Left lung (tissue), 10 donors: ENCODE results near the gene CAMTA1. TPM values are rescaled to one million over a fixed set of nuclear protein-coding genes. Genes with fewer than 3 reads are reported as not detected.
A peak's percentile ranks its signal among the peaks of the same experiment; 100 is the strongest.

Experiments used
- ATAC-seq: fragments of 200-7000 bp; cut with Tn5 transposase; one replicate; pipeline ENCODE4 v1.9.1; 2020; ENCODE audit warnings: moderate library complexity
- DNase-seq, 4 donors: peaks; one replicate each; pipeline ENCODE4 v3.0.0-alpha.2; 2013 to 2020
- H3K27ac ChIP-seq, 2 donors: fragments of 200-600 bp; sonication (generic) in 1 of 2; one replicate each; pipeline versions ENCODE4 v1.5.0 to v1.8.0; 2020 to 2021
- H3K27me3 ChIP-seq, 2 donors: fragments of 200-600 bp; sonication (generic) in 1 of 2; one replicate each; pipeline versions ENCODE4 v1.5.0 to v1.8.0; 2020 to 2021
- H3K36me3 ChIP-seq, 2 donors: fragments of 200-600 bp; sonication (generic) in 1 of 2; one replicate each; pipeline versions ENCODE4 v1.5.0 to v1.8.0; 2020 to 2021
- H3K4me1 ChIP-seq, 2 donors: fragments of 200-600 bp; one replicate each; pipeline ENCODE4 v1.8.0; 2021
- H3K4me3 ChIP-seq, 2 donors: fragments of 200-600 bp; sonication (generic) in 1 of 2; one replicate each; pipeline versions ENCODE4 v1.5.0 to v1.8.0; 2020 to 2021; ENCODE audit warnings: mild to moderate bottlenecking in 1 of 2
- H3K9me3 ChIP-seq, 2 donors: fragments of 200-600 bp; sonication (generic) in 1 of 2; one replicate each; pipeline versions ENCODE4 v1.5.0 to v1.8.0; 2020 to 2021
- intact Hi-C, 2 donors: fragments of 100-400 bp; cut with DNase I; formaldehyde crosslinking; loops; one replicate each; pipeline versions ENCODE4 v1.11.2 to v1.14.2; 2022
- polyA plus RNA-seq, 6 donors: library from polyadenylated mRNA; unstranded; fragments of 120-200 nt; gene quantifications; one replicate each; pipeline ENCODE4 v1.2.1, GENCODE V29; 2013; ENCODE audit not compliant: insufficient read length in 6 of 6
- total RNA-seq, 2 donors: library from RNA; stranded (reverse); fragmentation: NEBNext Ultra II Directional; extraction: Animal tissue kit (Norgen Biotek cat#: 25700); gene quantifications; one replicate each; pipeline ENCODE4 v1.2.1, GENCODE V29; 2021
- TF ChIP-seq, protein P1 (sequence below), 2 donors: fragments of 200-600 bp; sonication (generic) in 1 of 2; IDR thresholded peaks; one replicate each; pipeline versions ENCODE4 v1.5.0 to v1.8.0; 2021; ENCODE audit warnings: antibody characterized with exemption in 2 of 2
- donor health status: DM: no; HTN: yes; CAD: no.
- donor health status: DM: no; HTN: no; CAD: no.

The CAMTA1 gene
- total and polyA plus RNA-seq, 8 donors: 42.7 to 69.1 (median 49.4) TPM

DNA sequence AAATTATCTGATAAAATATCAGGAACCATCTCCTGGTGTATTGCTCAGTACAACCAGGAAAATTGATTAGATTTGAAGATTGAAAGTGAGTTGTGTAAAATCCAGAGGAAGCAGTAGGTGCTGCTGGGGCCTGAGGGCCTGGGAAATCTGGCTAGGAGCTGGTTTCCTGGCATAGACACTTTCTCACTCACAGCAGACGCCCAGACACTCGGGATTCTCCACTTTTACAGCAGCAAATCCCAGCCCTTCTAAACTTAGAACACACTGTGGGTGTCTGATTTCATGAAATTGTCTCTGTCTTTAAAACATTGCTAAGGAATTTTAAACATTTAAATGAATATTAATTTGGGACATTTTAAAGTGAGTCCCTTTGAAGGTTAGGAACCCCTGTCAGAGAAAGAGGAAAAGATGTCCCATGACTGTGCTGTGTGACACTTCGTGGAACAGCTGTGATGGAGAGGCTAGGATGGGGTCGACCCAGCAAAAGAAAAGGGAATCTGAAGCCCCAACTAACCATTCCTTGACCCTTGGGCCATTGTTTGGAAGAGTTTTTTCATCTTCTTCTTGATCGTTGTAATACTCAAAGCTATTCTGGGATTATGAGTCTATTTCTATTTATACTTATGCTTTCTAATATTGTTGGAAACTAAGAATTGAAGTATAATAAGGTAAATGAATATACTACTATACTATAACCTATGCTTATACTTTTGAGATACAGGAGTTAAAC is 936.9 kb downstream of the CAMTA1 start:
- Histone ChIP-seq H3K27me3 (no peaks in the 10 kb centered on the region), H3K27ac (no peak overlapping the region), H3K4me1 (peaks cover 0 to 6% of the 10 kb centered on the region in 2 donors), H3K36me3 (no peaks in the 10 kb centered on the region), H3K4me3 (no peak overlapping the region), H3K9me3 (no peaks in the 10 kb centered on the region)
- ATAC-seq: no peak
- TF ChIP-seq, protein P1, sequence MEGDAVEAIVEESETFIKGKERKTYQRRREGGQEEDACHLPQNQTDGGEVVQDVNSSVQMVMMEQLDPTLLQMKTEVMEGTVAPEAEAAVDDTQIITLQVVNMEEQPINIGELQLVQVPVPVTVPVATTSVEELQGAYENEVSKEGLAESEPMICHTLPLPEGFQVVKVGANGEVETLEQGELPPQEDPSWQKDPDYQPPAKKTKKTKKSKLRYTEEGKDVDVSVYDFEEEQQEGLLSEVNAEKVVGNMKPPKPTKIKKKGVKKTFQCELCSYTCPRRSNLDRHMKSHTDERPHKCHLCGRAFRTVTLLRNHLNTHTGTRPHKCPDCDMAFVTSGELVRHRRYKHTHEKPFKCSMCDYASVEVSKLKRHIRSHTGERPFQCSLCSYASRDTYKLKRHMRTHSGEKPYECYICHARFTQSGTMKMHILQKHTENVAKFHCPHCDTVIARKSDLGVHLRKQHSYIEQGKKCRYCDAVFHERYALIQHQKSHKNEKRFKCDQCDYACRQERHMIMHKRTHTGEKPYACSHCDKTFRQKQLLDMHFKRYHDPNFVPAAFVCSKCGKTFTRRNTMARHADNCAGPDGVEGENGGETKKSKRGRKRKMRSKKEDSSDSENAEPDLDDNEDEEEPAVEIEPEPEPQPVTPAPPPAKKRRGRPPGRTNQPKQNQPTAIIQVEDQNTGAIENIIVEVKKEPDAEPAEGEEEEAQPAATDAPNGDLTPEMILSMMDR (IDR thresholded peaks at IDR 0.05): no peak
- intact Hi-C loops: no loop called here
- no peak for DNase-seq

DNA sequence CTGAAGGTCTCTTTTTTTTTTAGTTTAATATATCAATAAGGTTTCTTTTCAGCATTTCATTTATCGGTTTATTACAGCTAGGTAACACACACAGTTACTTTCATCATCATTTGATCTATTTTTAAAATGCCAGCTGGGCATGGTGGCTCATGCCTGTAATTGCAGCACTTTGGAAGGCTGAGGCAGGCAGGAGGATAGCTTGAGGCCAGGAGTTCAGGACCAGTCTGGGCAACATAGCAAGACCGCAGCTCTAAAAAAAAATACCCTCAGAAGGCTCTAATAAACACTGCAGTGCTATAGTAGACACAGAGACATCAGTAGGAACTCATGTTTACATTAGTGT is 937.4 kb downstream of the CAMTA1 start:
- intact Hi-C loops: no loop called here
- no peak overlapping the region for H3K27ac ChIP-seq
- no peaks in the 10 kb centered on the region for H3K9me3 ChIP-seq
- H3K4me3 ChIP-seq: no peak overlapping the region
- no peak for ATAC-seq
- no peaks in the 10 kb centered on the region for H3K27me3 ChIP-seq
- peaks cover 0 to 6% of the 10 kb centered on the region in 2 donors for H3K4me1 ChIP-seq
- TF ChIP-seq, protein P1 (IDR thresholded peaks at IDR 0.05): no peak
- no peaks in the 10 kb centered on the region for H3K36me3 ChIP-seq
- no peak for DNase-seq

DNA sequence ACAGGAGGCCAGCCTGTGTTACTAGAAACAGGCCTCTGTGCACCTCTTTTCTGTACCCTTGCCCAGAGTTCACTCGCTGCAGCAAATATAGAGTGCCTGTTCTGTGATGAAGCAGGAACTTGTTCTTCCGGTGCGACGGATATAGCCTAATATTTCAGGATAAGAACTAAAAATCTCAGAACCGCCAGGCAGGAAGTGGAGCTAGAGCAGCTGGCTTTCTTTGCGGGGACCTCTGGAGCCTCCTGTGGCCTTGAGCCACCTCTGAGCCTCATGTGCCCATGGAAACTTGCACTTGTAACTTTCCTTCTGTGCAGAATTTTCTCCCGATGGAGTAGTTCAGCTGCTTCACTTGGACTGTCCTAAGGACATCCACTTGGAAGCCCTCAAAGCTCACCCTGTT is 941.4 kb downstream of the CAMTA1 start:
- no peak for ATAC-seq
- Histone ChIP-seq H3K36me3 (no peaks in the 10 kb centered on the region), H3K9me3 (no peaks in the 10 kb centered on the region), H3K27ac (peak overlapping the region in 1 of 2 donors; percentile 2), H3K4me3 (no peak overlapping the region), H3K27me3 (no peaks in the 10 kb centered on the region), H3K4me1 (peaks cover 0 to 14% of the 10 kb centered on the region in 2 donors)
- TF ChIP-seq, protein P1 (IDR thresholded peaks at IDR 0.05): no peak
- intact Hi-C loops: no loop called here
- peak in 1 of 4 donors; percentile 43 for DNase-seq

DNA sequence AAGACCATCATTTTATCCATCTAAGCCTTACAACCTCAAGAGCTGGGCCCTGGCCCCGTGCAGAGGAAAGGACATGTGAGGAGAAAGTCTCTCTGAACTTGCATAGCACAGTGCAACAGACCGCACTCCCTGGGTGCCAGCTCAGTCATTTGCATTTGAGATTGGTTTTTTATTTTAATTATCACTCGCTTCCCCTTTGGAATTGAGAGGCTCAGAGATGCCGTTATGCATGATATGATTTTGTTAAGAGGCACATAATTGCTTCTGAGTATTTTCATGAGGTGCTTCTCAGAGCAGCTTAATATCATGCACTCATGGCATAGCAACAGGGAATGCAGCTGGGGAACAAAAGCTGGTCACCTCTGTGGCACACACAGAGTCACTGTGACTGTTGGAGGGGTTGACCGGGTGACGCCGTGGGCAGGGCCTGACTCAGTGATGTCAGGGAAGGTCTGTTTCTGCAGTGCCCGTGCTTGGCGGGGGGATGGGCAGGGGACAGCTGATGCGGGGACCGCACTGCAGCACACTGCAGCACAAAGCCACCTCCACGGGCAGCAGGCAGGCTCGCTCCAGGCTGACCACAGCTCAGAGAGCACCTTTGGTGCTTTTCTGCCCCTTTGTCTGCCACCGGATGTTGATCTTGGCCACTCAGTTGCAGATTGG is 942.7 kb downstream of the CAMTA1 start:
- TF ChIP-seq, protein P1 (IDR thresholded peaks at IDR 0.05): no peak
- H3K4me3 ChIP-seq: no peak overlapping the region
- H3K9me3 ChIP-seq: no peaks in the 10 kb centered on the region
- H3K4me1 ChIP-seq: peaks cover 0 to 14% of the 10 kb centered on the region in 2 donors
- intact Hi-C loops: no loop called here
- H3K27ac ChIP-seq: no peak overlapping the region
- H3K27me3 ChIP-seq: no peaks in the 10 kb centered on the region
- DNase-seq (no peak), ATAC-seq (no peak)
- no peaks in the 10 kb centered on the region for H3K36me3 ChIP-seq

DNA sequence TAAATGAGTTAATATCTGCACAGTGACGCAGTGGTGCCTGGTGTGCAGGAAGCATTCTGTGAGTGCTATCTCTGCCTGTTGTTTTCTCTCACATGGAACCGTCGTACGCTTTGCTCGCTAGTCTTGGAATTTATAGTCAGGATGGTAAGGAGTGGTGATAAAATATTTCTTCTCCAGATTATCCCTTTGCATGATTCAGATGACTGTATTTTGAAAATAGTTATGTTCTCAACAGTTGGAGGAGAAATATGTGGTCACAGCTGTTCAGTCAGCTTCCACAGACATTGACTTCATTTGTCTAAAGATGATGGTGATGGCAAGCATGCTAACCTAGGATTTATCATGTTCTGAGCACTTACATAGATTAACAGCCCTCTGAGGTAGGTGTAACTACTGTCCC is 944.5 kb downstream of the CAMTA1 start:
- H3K27me3 ChIP-seq: no peaks in the 10 kb centered on the region
- ATAC-seq (no peak), DNase-seq (no peak)
- H3K9me3 ChIP-seq: no peaks in the 10 kb centered on the region
- no peaks in the 10 kb centered on the region for H3K36me3 ChIP-seq
- TF ChIP-seq, protein P1 (IDR thresholded peaks at IDR 0.05): no peak
- no peak overlapping the region for H3K4me3 ChIP-seq
- no peak overlapping the region for H3K27ac ChIP-seq
- intact Hi-C loops: no loop called here
- peaks cover 0 to 14% of the 10 kb centered on the region in 2 donors for H3K4me1 ChIP-seq
